Activated naive CD8-positive, alpha-beta T cell treated with anti-CD3 and anti-CD28 coated beads, Interleukin-2, amount 10 ng/mL, durations not matched to agents 7 days and 5 days (primary cell): ENCODE results near the gene TSPAN18. TPM values are rescaled to one million over a fixed set of nuclear protein-coding genes. Genes with fewer than 3 reads are reported as not detected.
A peak's percentile ranks its signal among the peaks of the same experiment; 100 is the strongest.

ENCODE experiments used
- ATAC-seq: fragments of 150-1000 bp; cut with Tn5 transposase; one replicate; pipeline ENCODE4 v1.10.0; 2021; ENCODE audit warnings: low read depth, moderate library complexity
- POLR2A ChIA-PET: fragments of 350-600 bp; sonication (Branson Sonifier 250); formaldehyde crosslinking; loops from one replicate; lab custom pipeline; 2021; ENCODE audit warnings: antibody characterized with exemption; lab: Charles Lee
- DNase-seq: peaks from one replicate; pipeline ENCODE4 v3.0.0; 2021
- H3K27ac Mint-ChIP-seq: one replicate; pipeline ENCODE4 v1.8.0; 2022; ENCODE audit warnings: mild to moderate bottlenecking, mixed read lengths
- H3K27me3 Mint-ChIP-seq: one replicate; pipeline ENCODE4 v1.8.0; 2022; ENCODE audit warnings: mild to moderate bottlenecking, moderate library complexity, mixed read lengths
- H3K36me3 Mint-ChIP-seq: one replicate; pipeline ENCODE4 v1.8.0; 2021; ENCODE audit warnings: mild to moderate bottlenecking, mixed read lengths
- H3K4me1 Mint-ChIP-seq: one replicate; pipeline ENCODE4 v1.8.0; 2021; ENCODE audit warnings: mixed read lengths
- H3K4me3 Mint-ChIP-seq: one replicate; pipeline ENCODE4 v1.8.0; 2022; ENCODE audit warnings: mild to moderate bottlenecking, moderate library complexity, mixed read lengths
- H3K9me3 Mint-ChIP-seq: one replicate; pipeline ENCODE4 v1.8.0; 2021; ENCODE audit warnings: mixed read lengths
- total RNA-seq, 2 experiments: library from RNA; stranded (reverse); gene quantifications; one replicate each; pipeline ENCODE4 v1.2.3, GENCODE V29; 2021

Gene TSPAN18
- total RNA-seq, 2 experiments from 2014 or later = 4.9 to 5.2 TPM

GRCh38 chr11:44947114-44947513 lies 220.4 kb downstream of the TSPAN18 start:
- DNase-seq = no peak
- H3K4me1 Mint-ChIP-seq = peaks cover 3% of the 10 kb centered on the region
- H3K4me3 Mint-ChIP-seq = no peak overlapping the region
- no peaks in the 10 kb centered on the region for H3K9me3 Mint-ChIP-seq
- no peak overlapping the region for H3K27ac Mint-ChIP-seq
- H3K27me3 Mint-ChIP-seq = peaks cover 12% of the 10 kb centered on the region
- ATAC-seq = no peak
- no peaks in the 10 kb centered on the region for H3K36me3 Mint-ChIP-seq
- POLR2A ChIA-PET = no interaction called here

GRCh38 chr11:44948155-44948554 lies 221.4 kb downstream of the TSPAN18 start:
- H3K9me3 Mint-ChIP-seq = no peaks in the 10 kb centered on the region
- no peak overlapping the region for H3K27ac Mint-ChIP-seq
- peaks cover 2% of the 10 kb centered on the region for H3K4me1 Mint-ChIP-seq
- POLR2A ChIA-PET = no interaction called here
- no peak for DNase-seq
- no peak overlapping the region for H3K4me3 Mint-ChIP-seq
- H3K36me3 Mint-ChIP-seq = no peaks in the 10 kb centered on the region
- ATAC-seq = no peak
- H3K27me3 Mint-ChIP-seq = peaks cover 12% of the 10 kb centered on the region

GRCh38 chr11:44949160-44950030 lies 222.6 kb downstream of the TSPAN18 start:
- Mint-ChIP-seq H3K27ac (no peak overlapping the region), H3K4me1 (peaks cover 2% of the 10 kb centered on the region), H3K27me3 (peaks cover 12% of the 10 kb centered on the region), H3K36me3 (no peaks in the 10 kb centered on the region), H3K9me3 (no peaks in the 10 kb centered on the region), H3K4me3 (peak overlapping the region; percentile 76)
- POLR2A ChIA-PET = no interaction called here
- peak; percentile 23 for ATAC-seq
- DNase-seq = peak; percentile 47

GRCh38 chr11:44950031-44950624 lies 223.4 kb downstream of the TSPAN18 start:
- Mint-ChIP-seq H3K9me3 (no peaks in the 10 kb centered on the region), H3K27me3 (peaks cover 12% of the 10 kb centered on the region), H3K36me3 (no peaks in the 10 kb centered on the region), H3K27ac (no peak overlapping the region), H3K4me1 (peaks cover 9% of the 10 kb centered on the region), H3K4me3 (peak overlapping the region; percentile 69)
- no peak for ATAC-seq
- peak; percentile 53 for DNase-seq
- POLR2A ChIA-PET = interaction anchor here (1.0 kb wide), 1 partner anchor 130 kb away, joined by 6 read pairs; no protein-coding TSS in a partner anchor

GRCh38 chr11:44950625-44951476 lies 224.1 kb downstream of the TSPAN18 start, which contains the start of gene TP53I11:
Gene TP53I11 (minus strand): TSS chr11:44950883. CDS start chr11:44938335, 12,548 bp downstream.
- H3K36me3 Mint-ChIP-seq = no peaks in the 10 kb centered on the region
- POLR2A ChIA-PET = interaction anchor here (1.0 kb wide), 1 partner anchor 129 kb away, joined by 6 read pairs; no protein-coding TSS in a partner anchor
- H3K27me3 Mint-ChIP-seq = peaks cover 12% of the 10 kb centered on the region
- ATAC-seq (peak; percentile 78), DNase-seq (peak; percentile 78)
- H3K4me3 Mint-ChIP-seq = peak within 1 kb of the TSS; percentile 76
- peaks cover 10% of the 10 kb centered on the region for H3K4me1 Mint-ChIP-seq
- no peak within 1 kb of the TSS for H3K27ac Mint-ChIP-seq
- no peaks in the 10 kb centered on the region for H3K9me3 Mint-ChIP-seq

GRCh38 chr11:44952082-44952481 lies 225.3 kb downstream of the TSPAN18 start:
- DNase-seq = no peak
- no peaks in the 10 kb centered on the region for H3K36me3 Mint-ChIP-seq
- peaks cover 12% of the 10 kb centered on the region for H3K27me3 Mint-ChIP-seq
- H3K4me1 Mint-ChIP-seq = peaks cover 10% of the 10 kb centered on the region
- ATAC-seq = no peak
- no peak overlapping the region for H3K4me3 Mint-ChIP-seq
- POLR2A ChIA-PET = no interaction called here
- no peak overlapping the region for H3K27ac Mint-ChIP-seq
- no peaks in the 10 kb centered on the region for H3K9me3 Mint-ChIP-seq

GRCh38 chr11:44952500-44953260 lies 225.9 kb downstream of the TSPAN18 start:
- no peak for ATAC-seq
- Mint-ChIP-seq H3K4me3 (no peak overlapping the region), H3K27ac (peak overlapping the region; percentile 42), H3K9me3 (no peaks in the 10 kb centered on the region), H3K36me3 (no peaks in the 10 kb centered on the region), H3K4me1 (peaks cover 10% of the 10 kb centered on the region), H3K27me3 (peaks cover 12% of the 10 kb centered on the region)
- DNase-seq = no peak
- POLR2A ChIA-PET = no interaction called here

- H3K27ac Mint-ChIP-seq = peak overlapping the region; percentile 32
- POLR2A ChIA-PET = no interaction called here
- H3K4me3 Mint-ChIP-seq = no peak overlapping the region
- peaks cover 10% of the 10 kb centered on the region for H3K4me1 Mint-ChIP-seq
- no peaks in the 10 kb centered on the region for H3K36me3 Mint-ChIP-seq
- H3K9me3 Mint-ChIP-seq = no peaks in the 10 kb centered on the region
- ATAC-seq = no peak
- H3K27me3 Mint-ChIP-seq = peaks cover 13% of the 10 kb centered on the region
- DNase-seq = no peak
Measured at GRCh38 chr11:44954051-44954906, 227.5 kb downstream of the TSPAN18 start.

GRCh38 chr11:44955015-44955738 lies 228.4 kb downstream of the TSPAN18 start:
- POLR2A ChIA-PET = no interaction called here
- ATAC-seq (no peak), DNase-seq (no peak)
- Mint-ChIP-seq H3K4me1 (peaks cover 10% of the 10 kb centered on the region), H3K27me3 (peaks cover 12% of the 10 kb centered on the region), H3K9me3 (no peaks in the 10 kb centered on the region), H3K36me3 (no peaks in the 10 kb centered on the region), H3K4me3 (peak overlapping the region; percentile 14), H3K27ac (peak overlapping the region; percentile 32)

GRCh38 chr11:44957040-44957515 lies 230.3 kb downstream of the TSPAN18 start:
- Mint-ChIP-seq H3K4me3 (no peak overlapping the region), H3K27me3 (peaks cover 7% of the 10 kb centered on the region), H3K27ac (no peak overlapping the region), H3K4me1 (peaks cover 10% of the 10 kb centered on the region), H3K36me3 (no peaks in the 10 kb centered on the region), H3K9me3 (no peaks in the 10 kb centered on the region)
- DNase-seq (no peak), ATAC-seq (no peak)
- POLR2A ChIA-PET = no interaction called here

- H3K4me3 Mint-ChIP-seq = no peak overlapping the region
- H3K36me3 Mint-ChIP-seq = no peaks in the 10 kb centered on the region
- ATAC-seq (no peak), DNase-seq (no peak)
- H3K9me3 Mint-ChIP-seq = no peaks in the 10 kb centered on the region
- H3K27ac Mint-ChIP-seq = no peak overlapping the region
- POLR2A ChIA-PET = no interaction called here
- H3K27me3 Mint-ChIP-seq = peaks cover 7% of the 10 kb centered on the region
- peaks cover 10% of the 10 kb centered on the region for H3K4me1 Mint-ChIP-seq
Measured at GRCh38 chr11:44957776-44958564, 231.2 kb downstream of the TSPAN18 start.
